Tibial nerve (tissue), 4 donors: ENCODE measurements around the gene AP1B1.

Experiments used
- CTCF ChIP-seq, 5 experiments: fragments of 200-600 bp in 3 of 5; fragments of 450-650 bp in 2 of 5; sonication (generic) in 3 of 5; IDR thresholded peaks; one replicate each; pipeline ENCODE4 v1.5.1; 2016 to 2019; ENCODE audit warnings: antibody characterized with exemption in 5 of 5, mild to moderate bottlenecking in 3 of 5, moderate library complexity in 2 of 5
- EP300 ChIP-seq, 2 donors: sonication (generic); formaldehyde crosslinking; IDR thresholded peaks; one replicate each; pipeline ENCODE4 v1.6.1; 2017; ENCODE audit warnings: antibody characterized with exemption in 2 of 2, mild to moderate bottlenecking in 1 of 2
- POLR2A ChIP-seq, 2 donors: fragments of 450-650 bp; IDR thresholded peaks; one replicate each; pipeline ENCODE4 v1.6.1; 2017; ENCODE audit warnings: antibody characterized with exemption in 2 of 2, mild to moderate bottlenecking in 2 of 2, moderate library complexity in 2 of 2

- TF ChIP-seq CTCF (IDR thresholded peaks at IDR 0.05) (no peak), POLR2A (IDR thresholded peaks at IDR 0.05) (no peak), EP300 (IDR thresholded peaks at IDR 0.05) (no peak)
Measured at GRCh38 chr22:29308791-29309262, 79.5 kb downstream of the AP1B1 start.
